Stomach (tissue), 9 donors: Measurements from ENCODE around the gene UBTD1. TPM values are rescaled to one million over a fixed set of nuclear protein-coding genes. Genes with fewer than 3 reads are reported as not detected.
A peak's percentile ranks its signal among the peaks of the same experiment; 100 is the strongest.

Experiments
- DNase-seq, 2 donors: peaks; one replicate each; pipeline versions ENCODE4 v3.0.0 to v3.0.0-alpha.2; 2013 to 2019
- H3K27ac ChIP-seq, 5 donors: fragments of 200-600 bp in 4 of 5; sonication (generic) in 4 of 5; one replicate each; pipeline ENCODE4 v1.5.1; 2013 to 2019; ENCODE audit warnings: mild to moderate bottlenecking in 1 of 5, moderate library complexity in 1 of 5
- H3K27me3 ChIP-seq, 3 donors: fragments of 200-600 bp; sonication (generic); one replicate each; pipeline ENCODE4 v1.5.1; 2017 to 2019; ENCODE audit warnings: mixed run types in 1 of 3
- H3K36me3 ChIP-seq, 4 donors: fragments of 200-600 bp; sonication (generic); 1 replicate in 3 of 4; 2 replicates in 1 of 4; pipeline ENCODE4 v1.5.1; 2016 to 2019
- H3K4me1 ChIP-seq, 4 donors: fragments of 200-600 bp; sonication (generic); one replicate each; pipeline ENCODE4 v1.5.1; 2016 to 2019
- H3K4me3 ChIP-seq, 4 donors: fragments of 200-600 bp; sonication (generic) in 3 of 4; one replicate each; pipeline ENCODE4 v1.5.1; 2016 to 2019; ENCODE audit warnings: mild to moderate bottlenecking in 1 of 4
- H3K9me3 ChIP-seq, 4 donors: fragments of 200-600 bp; sonication (generic); one replicate each; pipeline ENCODE4 v1.5.1; 2016 to 2019
- CTCF ChIP-seq, 7 experiments: fragments of 450-650 bp in 4 of 7; fragments of 200-600 bp in 3 of 7; sonication (generic) in 3 of 7; IDR thresholded peaks; one replicate each; pipeline ENCODE4 v1.5.1; 2016 to 2019; ENCODE audit warnings: antibody characterized with exemption in 7 of 7, control low read depth in 2 of 7, mild to moderate bottlenecking in 1 of 7
- EP300 ChIP-seq: sonication (generic); formaldehyde crosslinking; IDR thresholded peaks from one replicate; pipeline ENCODE4 v1.6.1; 2017; ENCODE audit warnings: antibody characterized with exemption
- POLR2A ChIP-seq, 4 donors: fragments of 450-650 bp; IDR thresholded peaks; one replicate each; pipeline ENCODE4 v1.6.1; 2016; ENCODE audit warnings: antibody characterized with exemption in 4 of 4, control low read depth in 2 of 4, mild to moderate bottlenecking in 1 of 4, moderate library complexity in 1 of 4
- POLR2AphosphoS5 ChIP-seq, 3 donors: sonication (generic); formaldehyde crosslinking; IDR thresholded peaks; one replicate each; pipeline ENCODE4 v1.6.1; 2016; ENCODE audit warnings: antibody characterized with exemption in 3 of 3
- WGBS, 5 donors: extraction: QIAGEN DNeasy Blood & Tissue Kit in 3 of 5; methylation state at CpG; one replicate each; pipeline versions ENCODE4 v1.1.5 to v1.1.7; 2013 to 2018; 5-methylcytosine and 5-hydroxymethylcytosine counted together
- intact Hi-C: fragments of 100-400 bp; cut with DNase I; formaldehyde crosslinking; loops from one replicate; pipeline ENCODE4 v1.15.1; 2023; ENCODE audit warnings: low total_unique reads
- polyA plus RNA-seq, 3 donors: library from polyadenylated mRNA; stranded (reverse); fragments of 200-250 nt; gene quantifications; one replicate each; pipeline ENCODE4 v1.2.3, GENCODE V29; 2013
- total RNA-seq, 5 donors: library from RNA; depleted of rRNA; stranded (reverse); fragments of >200 nt; gene quantifications; one replicate each; pipeline versions ENCODE4 v1.1.0 to v1.2.3, GENCODE V29; 2014 to 2016
- donor health status: healthy with polysubstance abuse.
- donor health status: Bipolar disorder and iron deficiency.
- donor health status: healthy.

The UBTD1 gene
- total and polyA plus RNA-seq, 8 donors, result 1.3 to 22.9 (median 8.1) TPM

- H3K27me3 ChIP-seq, result no peaks in the 10 kb centered on the region
- TF ChIP-seq EP300 (no peak), POLR2AphosphoS5 (IDR thresholded peaks at IDR 0.05) (no peak), POLR2A (IDR thresholded peaks at IDR 0.05) (no peak), CTCF (IDR thresholded peaks at IDR 0.05) (no peak)
- H3K36me3 ChIP-seq, result no peaks in the 10 kb centered on the region
- H3K4me1 ChIP-seq, result peaks cover 3 to 19% (median 11%) of the 10 kb centered on the region in 4 donors
- intact Hi-C loops, result no loop called here
- H3K9me3 ChIP-seq, result no peaks in the 10 kb centered on the region
- H3K4me3 ChIP-seq, result no peak overlapping the region
- no peak for DNase-seq
- 75 to 90% (median 86%) methylated on average over 4 of the region's 4 CpGs for WGBS, 5 donors
- H3K27ac ChIP-seq, result no peak overlapping the region
Measured at GRCh38 chr10:97593421-97593820, 94.7 kb downstream of the UBTD1 start.

GRCh38 chr10:97596101-97597082, 97.7 kb downstream of the UBTD1 start:
- TF ChIP-seq POLR2AphosphoS5 (IDR thresholded peaks at IDR 0.05) (peak in 2 of 3 donors; percentile 62 to 70), CTCF (IDR thresholded peaks at IDR 0.05) (no peak)
- intact Hi-C loops, result no loop called here
- H3K27ac ChIP-seq, result peak overlapping the region in 4 of 5 donors; percentile 52 to 81 (median 66)
- H3K27me3 ChIP-seq, result no peaks in the 10 kb centered on the region
- WGBS, 5 donors, result 42 to 60% (median 57%) methylated on average over 10 of the region's 10 CpGs
- H3K36me3 ChIP-seq, result no peaks in the 10 kb centered on the region
- peak in 1 of 2 donors; percentile 48 for DNase-seq
- no peaks in the 10 kb centered on the region for H3K9me3 ChIP-seq
- peaks cover 3 to 19% (median 11%) of the 10 kb centered on the region in 4 donors for H3K4me1 ChIP-seq
- no peak overlapping the region for H3K4me3 ChIP-seq

- H3K27me3 ChIP-seq, result no peaks in the 10 kb centered on the region
- intact Hi-C loops, result no loop called here
- TF ChIP-seq CTCF (IDR thresholded peaks at IDR 0.05) (no peak), POLR2AphosphoS5 (IDR thresholded peaks at IDR 0.05) (no peak), POLR2A (IDR thresholded peaks at IDR 0.05) (no peak), EP300 (no peak)
- no peak for DNase-seq
- no peak overlapping the region for H3K27ac ChIP-seq
- 83 to 96% (median 89%) methylated on average over 2 of the region's 2 CpGs for WGBS, 5 donors
- peaks cover 3 to 19% (median 11%) of the 10 kb centered on the region in 4 donors for H3K4me1 ChIP-seq
- no peak overlapping the region for H3K4me3 ChIP-seq
- no peaks in the 10 kb centered on the region for H3K36me3 ChIP-seq
- H3K9me3 ChIP-seq, result no peaks in the 10 kb centered on the region
Measured at GRCh38 chr10:97597778-97598177, 99.1 kb downstream of the UBTD1 start.

GRCh38 chr10:97598407-97599271, 99.9 kb downstream of the UBTD1 start:
- intact Hi-C loops, result no loop called here
- 93 to 95% (median 93%) methylated on average over 13 to 19 of the region's 19 CpGs for WGBS, 5 donors
- Histone ChIP-seq H3K36me3 (no peaks in the 10 kb centered on the region), H3K4me3 (no peak overlapping the region), H3K27ac (no peak overlapping the region), H3K4me1 (peaks cover 3 to 17% (median 10%) of the 10 kb centered on the region in 4 donors), H3K27me3 (no peaks in the 10 kb centered on the region), H3K9me3 (no peaks in the 10 kb centered on the region)
- TF ChIP-seq EP300, result no peak
- no peak for TF ChIP-seq POLR2AphosphoS5 (IDR thresholded peaks at IDR 0.05)
- no peak for TF ChIP-seq CTCF (IDR thresholded peaks at IDR 0.05)
- TF ChIP-seq POLR2A (IDR thresholded peaks at IDR 0.05), result no peak
- DNase-seq, result no peak
